ENCODE measurements around the gene LHX8. TPM values are rescaled to one million over a fixed set of nuclear protein-coding genes. Genes with fewer than 3 reads are reported as not detected.
"Not testable (repeated sequence)": the region's sequence is repeated elsewhere in the genome, so short reads cannot be mapped to it uniquely, and the experiment has no call there.

The LHX8 gene
- total RNA-seq, 1 donor from 2014 or later, result not detected

- DNase-seq (ENCODE audit: low read depth), result no peak
Observed at GRCh38 chr1:75132812-75133619, 1.2 kb upstream of the LHX8 start.

- DNase-seq (ENCODE audit: low read depth), result no peak
Observed at GRCh38 chr1:75134647-75135572, 722 bp downstream of the LHX8 start.

DNA sequence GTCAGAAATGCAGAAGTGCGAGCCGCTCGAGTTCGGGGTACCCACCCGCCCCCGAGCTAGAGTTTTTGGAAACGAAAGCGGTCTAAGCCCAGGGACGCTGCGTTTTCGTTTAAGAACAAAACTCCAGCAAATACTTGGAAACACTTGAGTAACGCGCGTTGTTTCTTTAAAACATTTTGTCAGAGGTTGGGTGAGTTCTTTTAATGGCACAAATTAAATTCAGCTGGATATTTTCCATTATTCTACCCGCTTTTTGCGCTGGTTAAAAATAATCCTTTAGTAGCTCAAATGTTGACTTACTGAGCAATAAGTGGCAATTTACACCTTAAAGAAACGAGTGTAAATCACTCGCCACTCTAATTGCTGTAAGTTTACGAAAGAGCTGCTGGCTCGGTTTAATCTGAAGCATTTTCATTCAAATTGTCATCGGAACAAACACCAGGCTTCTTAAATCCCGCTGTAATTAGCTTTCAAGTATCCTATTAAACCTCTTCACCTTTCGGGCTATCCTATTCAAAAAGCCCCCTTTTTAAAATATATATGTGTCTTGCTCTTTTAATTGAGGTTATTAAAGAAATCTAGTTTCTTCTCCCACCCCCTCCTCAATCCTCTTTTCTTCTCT, 1.5 kb downstream of the LHX8 start:
- no peak for DNase-seq (ENCODE audit: low read depth)

DNA sequence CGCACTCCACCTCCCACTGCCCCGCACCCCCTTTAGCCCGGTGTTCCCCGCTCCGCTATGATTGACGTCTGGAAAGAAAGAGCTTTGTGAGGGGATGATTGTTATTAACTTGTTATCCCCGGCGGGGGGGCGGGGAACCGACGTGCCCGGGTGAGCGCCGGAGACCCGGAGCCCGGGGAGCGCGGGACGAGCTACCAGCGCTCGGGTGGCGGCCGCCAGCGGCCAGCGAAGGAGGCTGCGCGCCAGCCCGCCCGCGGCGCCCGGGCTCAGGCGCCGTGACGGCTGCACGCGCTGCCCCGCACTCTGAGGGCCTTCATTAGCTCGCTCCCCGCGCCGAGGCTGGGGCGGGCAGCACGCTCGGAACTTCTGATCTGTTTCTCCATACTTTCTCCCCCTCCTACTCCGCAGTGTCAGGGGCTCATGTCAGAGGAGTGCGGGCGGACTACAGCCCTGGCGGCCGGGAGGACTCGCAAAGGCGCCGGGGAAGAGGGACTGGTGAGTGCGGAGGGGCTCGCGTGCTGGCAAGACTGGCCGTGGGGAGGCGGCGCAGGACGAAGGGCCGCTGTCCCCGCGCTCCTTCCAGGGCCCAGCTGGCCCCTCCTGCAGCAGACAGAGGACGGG, 2.1 kb downstream of the LHX8 start:
- no peak for DNase-seq (ENCODE audit: low read depth)

- no peak for DNase-seq (ENCODE audit: low read depth)
Observed at GRCh38 chr1:75136921-75137641, 2.9 kb downstream of the LHX8 start.

- no peak for DNase-seq (ENCODE audit: low read depth)
Observed at GRCh38 chr1:75152092-75152491, 17.9 kb downstream of the LHX8 start.

- DNase-seq (ENCODE audit: low read depth), result no peak
Observed at GRCh38 chr1:75159154-75159553, 25.0 kb downstream of the LHX8 start.

- DNase-seq (ENCODE audit: low read depth), result no peak
Observed at GRCh38 chr1:75165264-75165663, 31.1 kb downstream of the LHX8 start.

DNA sequence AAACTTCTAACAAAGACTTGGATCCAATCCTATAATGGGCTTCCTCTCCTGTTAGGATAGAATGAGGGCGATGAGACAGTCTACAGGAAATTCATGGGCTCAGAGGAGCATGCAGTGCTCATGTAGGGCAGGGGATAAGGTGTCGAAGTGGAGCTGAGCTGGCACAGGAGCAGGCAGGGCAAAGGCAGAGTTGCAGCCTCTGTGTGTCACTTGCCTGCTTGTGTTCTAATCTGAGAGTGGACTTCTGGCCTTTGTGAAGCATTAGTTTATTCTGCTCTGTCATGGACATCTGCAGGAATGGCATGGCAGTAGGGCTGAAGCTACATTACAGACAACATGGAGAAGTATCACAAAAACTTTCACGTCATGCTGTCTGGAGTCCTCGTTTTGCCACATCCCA, 32.6 kb downstream of the LHX8 start:
- no peak for DNase-seq (ENCODE audit: low read depth)

- no peak for DNase-seq (ENCODE audit: low read depth)
Observed at GRCh38 chr1:75170011-75170410, 35.8 kb downstream of the LHX8 start.

DNA sequence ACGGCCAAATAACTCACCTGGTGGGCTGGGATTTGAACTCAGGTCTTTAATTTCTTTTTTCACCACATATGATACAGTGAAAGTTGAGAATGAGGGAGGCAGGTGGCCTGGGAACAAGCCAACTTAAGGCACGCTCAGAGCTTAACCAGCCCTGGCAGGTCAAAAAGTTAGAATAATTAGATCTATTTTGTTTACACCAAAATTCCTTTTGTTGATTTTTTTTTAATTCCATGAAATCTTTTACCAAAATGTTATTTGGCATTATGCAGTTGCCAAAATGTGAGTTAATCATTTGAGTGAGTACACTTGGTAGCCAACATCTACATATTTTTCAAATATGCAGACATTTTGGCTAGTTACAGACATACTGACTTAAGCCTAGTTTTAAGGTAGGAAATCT, 36.8 kb downstream of the LHX8 start:
- DNase-seq (ENCODE audit: low read depth), result no peak

DNA sequence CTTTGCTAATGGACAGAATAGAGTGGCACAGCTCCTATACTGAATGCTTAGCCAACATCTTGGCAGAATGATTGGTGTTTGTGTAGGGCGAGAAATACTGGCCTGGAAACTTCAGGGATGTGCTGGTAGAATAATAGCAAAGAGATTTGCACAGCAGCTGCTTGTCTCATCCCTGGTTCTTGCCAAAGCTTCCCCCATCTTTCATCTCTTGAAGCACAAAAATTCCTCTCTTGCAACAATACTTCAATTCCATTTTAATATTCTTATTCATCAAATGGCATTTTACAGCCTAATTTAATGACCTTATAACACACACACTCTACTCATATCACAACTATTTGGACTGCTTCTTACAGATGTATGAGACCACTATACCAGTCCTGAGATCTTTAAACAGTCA, 37.7 kb downstream of the LHX8 start:
- DNase-seq (ENCODE audit: low read depth), result no peak

GRCh38 chr1:75172556-75172955, 38.4 kb downstream of the LHX8 start:
- DNase-seq (ENCODE audit: low read depth), result no peak

DNA sequence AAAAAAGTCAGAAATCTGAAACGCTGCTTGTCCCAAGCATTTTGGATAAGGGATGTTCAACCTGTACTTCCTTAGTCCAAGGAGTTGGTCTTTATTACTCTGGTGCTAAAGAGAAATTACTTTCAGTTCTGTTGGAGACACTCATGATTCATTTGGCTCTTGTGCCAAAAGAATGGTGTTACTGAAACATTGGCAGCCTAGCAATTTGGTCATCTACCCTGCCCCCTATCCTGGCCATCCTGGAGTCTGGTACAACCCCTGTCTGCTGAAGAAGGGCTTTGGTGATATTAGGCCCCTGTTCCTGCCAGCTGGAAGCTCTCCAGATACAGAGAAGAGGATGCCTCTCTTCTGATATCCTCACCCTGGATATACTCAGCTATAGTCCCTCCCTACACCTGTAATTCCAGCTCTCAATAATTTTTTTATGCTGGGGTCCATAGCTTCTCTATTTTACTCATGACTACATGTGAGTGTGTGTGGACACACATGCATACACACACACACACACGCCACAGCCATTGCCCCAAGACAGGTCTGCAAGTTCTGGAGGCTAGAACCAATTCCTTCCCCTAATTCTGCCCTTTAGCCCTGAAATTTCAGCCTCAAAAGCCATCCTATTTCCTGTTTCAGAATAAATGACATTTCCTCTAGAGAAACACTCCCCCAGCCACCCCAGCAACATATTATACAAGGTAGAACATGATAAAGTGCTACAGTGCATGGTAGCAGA, 40.0 kb downstream of the LHX8 start:
- DNase-seq (ENCODE audit: low read depth), result no peak

DNA sequence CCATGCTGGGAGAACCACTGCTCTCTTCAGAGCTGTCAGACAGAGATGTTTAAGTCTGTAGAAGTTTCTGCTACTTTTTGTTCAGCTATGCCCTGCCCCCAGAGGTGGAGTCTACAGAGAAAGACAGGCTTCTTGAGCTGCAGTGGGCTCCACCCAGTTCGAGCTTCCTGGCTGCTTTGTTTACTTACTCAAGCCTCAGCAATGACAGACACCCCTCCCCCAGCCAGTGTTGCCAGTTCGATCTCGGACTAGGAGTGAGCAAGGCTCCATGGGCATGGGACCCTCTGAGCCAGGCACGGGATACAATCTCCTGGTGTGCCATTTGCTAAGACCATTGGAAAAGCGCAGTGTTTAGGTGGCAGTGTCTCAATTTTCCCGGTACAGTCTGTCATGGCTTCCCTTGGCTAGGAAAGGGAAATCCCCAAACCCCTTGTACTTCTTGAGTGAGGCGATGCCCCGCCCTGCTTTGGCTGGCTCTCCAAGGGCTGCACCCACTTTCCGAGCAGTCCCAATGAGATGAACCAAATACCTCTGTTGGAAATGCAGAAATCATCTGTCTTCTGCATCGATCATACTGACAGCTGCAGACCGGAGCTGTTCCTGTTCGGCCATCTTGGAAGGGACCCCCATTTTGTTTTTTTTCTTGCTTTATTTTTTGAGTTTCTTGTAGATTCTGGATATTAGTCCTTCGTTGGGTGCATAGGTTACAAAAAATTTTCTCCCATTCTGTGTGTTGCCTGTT, 47.2 kb downstream of the LHX8 start:
- DNase-seq (ENCODE audit: low read depth), result not testable (repeated sequence)

GRCh38 chr1:75188892-75189291, 54.7 kb downstream of the LHX8 start:
- DNase-seq (ENCODE audit: low read depth), result no peak

DNA sequence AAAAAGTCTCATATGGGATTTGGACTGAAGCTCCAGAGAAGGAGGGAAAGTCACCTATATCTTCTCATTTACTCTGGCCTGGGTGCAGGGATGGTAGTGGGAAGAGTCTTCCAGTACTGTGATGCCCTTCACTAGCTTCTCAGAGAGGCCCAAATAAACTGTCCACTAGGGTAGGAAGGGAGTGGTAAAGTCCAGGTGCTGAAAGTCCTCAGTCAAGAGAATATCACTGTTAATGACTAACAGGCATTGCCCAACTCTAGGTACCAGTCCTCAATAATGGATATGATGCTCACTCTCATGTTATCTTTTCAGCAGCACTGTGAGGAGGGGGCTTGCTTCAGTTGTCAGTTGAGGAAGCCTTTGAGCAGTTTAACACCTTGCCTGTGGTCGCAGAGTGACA, 64.0 kb downstream of the LHX8 start:
- DNase-seq (ENCODE audit: low read depth), result no peak

GRCh38 chr1:75198761-75199160, 64.6 kb downstream of the LHX8 start:
- DNase-seq (ENCODE audit: low read depth), result no peak

- no peak for DNase-seq (ENCODE audit: low read depth)
Observed at GRCh38 chr1:75202751-75203150, 68.6 kb downstream of the LHX8 start.
